ENCODE data around the gene CLIP2. TPM values are rescaled to one million over a fixed set of nuclear protein-coding genes. Genes with fewer than 3 reads are reported as not detected.

Gene CLIP2
- total RNA-seq, 1 experiment from 2014 or later: 21.6 TPM

DNA sequence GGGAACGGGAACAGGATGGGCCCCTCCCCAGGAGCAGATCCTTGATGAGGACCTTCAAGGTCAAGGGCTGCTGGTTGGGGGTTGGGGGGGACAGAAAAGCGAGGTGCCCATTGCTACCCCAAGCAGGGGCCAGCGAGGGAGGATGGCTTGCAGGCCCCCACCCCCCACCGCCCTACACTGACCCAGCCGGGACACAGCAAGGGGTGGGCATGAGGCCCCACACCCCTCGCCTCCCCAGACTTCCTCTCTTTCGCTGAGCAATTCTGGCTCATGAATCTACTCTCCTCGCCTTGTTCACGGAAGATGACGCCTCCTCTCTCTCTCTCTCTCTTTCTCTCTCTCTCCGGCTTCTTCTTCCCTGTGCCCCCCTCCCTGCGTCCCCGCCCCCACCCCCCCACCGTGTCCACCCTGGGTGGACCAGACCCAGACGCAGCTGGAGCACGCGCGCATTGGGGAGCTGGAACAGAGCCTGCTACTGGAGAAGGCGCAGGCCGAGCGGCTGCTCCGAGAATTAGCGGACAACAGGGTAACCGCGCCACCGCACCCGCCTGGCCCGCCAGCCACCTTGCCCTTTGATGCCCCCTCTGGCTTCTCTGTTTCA, 83.4 kb downstream of the CLIP2 start:
- Histone ChIP-seq H3T11ph (ENCODE audit: low read length) (no peak overlapping the region), H3K9ac (ENCODE audit: extremely low read depth, insufficient read length, low read length) (no peak overlapping the region), H3K79me1 (ENCODE audit: insufficient read depth, low read depth, low read length, poor library complexity, severe bottlenecking) (no peaks in the 10 kb centered on the region), H3K4me1 (ENCODE audit: insufficient read depth, low read length) (no peaks in the 10 kb centered on the region), H3K14ac (ENCODE audit: insufficient read depth, low read length) (no peak overlapping the region; the same call in 1 of the 2 replicates), H3K23ac (ENCODE audit: insufficient read length, low read depth, low read length) (no peak overlapping the region), H3K56ac (ENCODE audit: insufficient read length, low read depth, low read length) (no peak overlapping the region), H2AFZ (ENCODE audit: low read length) (no peak overlapping the region), H3K79me2 (ENCODE audit: insufficient read depth, low read length) (no peaks in the 10 kb centered on the region), H2BK20ac (ENCODE audit: low read depth, low read length, poor library complexity, severe bottlenecking) (no peak overlapping the region), H3K4ac (ENCODE audit: low read depth, low read length) (no peak overlapping the region), H2AK5ac (ENCODE audit: insufficient read length, low read length) (no peak overlapping the region), H4K8ac (replicated peaks; ENCODE audit: insufficient read length, low read depth, low read length) (no peak overlapping the region), H3K4me2 (ENCODE audit: insufficient read depth, insufficient read length, low read length) (peak overlapping the region; percentile 72), H2BK5ac (ENCODE audit: insufficient read length, low read length) (no peak overlapping the region), H3K27me3 (ENCODE audit: insufficient read depth, low read length) (no peaks in the 10 kb centered on the region), H4K5ac (ENCODE audit: insufficient read length, low read depth, low read length) (no peak overlapping the region), H4K20me1 (ENCODE audit: control insufficient read depth, insufficient read depth, insufficient read length) (no peaks in the 10 kb centered on the region), H2BK120ac (ENCODE audit: low read depth, low read length, poor library complexity, severe bottlenecking) (no peak overlapping the region), H3K23me2 (ENCODE audit: insufficient read length, low read depth, low read length, poor library complexity, severe bottlenecking) (peaks cover 14% of the 10 kb centered on the region), H2BK15ac (ENCODE audit: low read depth, low read length) (no peak overlapping the region), H3K27ac (ENCODE audit: insufficient read length, low read depth, low read length) (no peak overlapping the region), H3K18ac (ENCODE audit: insufficient read length, low read depth, low read length) (no peak overlapping the region), H2BK12ac (ENCODE audit: insufficient read length, low read depth, low read length) (no peak overlapping the region), H4K91ac (ENCODE audit: insufficient read length, low read depth, low read length) (no peak overlapping the region), H3K9me3 (ENCODE audit: control insufficient read depth, low read depth, low read length) (no peaks in the 10 kb centered on the region)
- no peaks in the 10 kb centered on the region for H3K9me3 Mint-ChIP-seq
- peaks cover 7% of the 10 kb centered on the region for H3K27me3 Mint-ChIP-seq (ENCODE audit: low read depth)
- 0 out of 3 replicates have a peak, but pooled peaks have one; percentile 10 for TF ChIP-seq CTCF (conservative IDR thresholded peaks at IDR 0.05)
- no CpG with 5 or more reads among the region's 28 CpGs for WGBS (ENCODE audit: extremely low coverage, insufficient read length, low lambda C conversion rate)
- peaks cover 11 to 24% of the 10 kb centered on the region in 2 experiments for H3K4me1 Mint-ChIP-seq
- H3K36me3 Mint-ChIP-seq (ENCODE audit: insufficient read depth in 1 of 3, low read depth in 3 of 3): peaks cover 13 to 22% (median 13%) of the 10 kb centered on the region in 3 experiments; a peak in 6 of 7 replicates
- H3K27ac Mint-ChIP-seq: no peak overlapping the region
- no peak for DNase-seq
- H3K4me3 Mint-ChIP-seq: peak overlapping the region; percentile 70 to 81; a peak in 4 of 5 replicates

All from H9 (cell line).